HG02938 (cell line): Measurements from ENCODE around the gene APBA2.

Source experiments
- ATAC-seq: cut with Tn5 transposase; IDR thresholded peaks from one replicate; pipeline ENCODE4 v1.9.1; 2021; ENCODE audit warnings: mild to moderate bottlenecking, moderate library complexity; ENCODE audit not compliant: unreplicated experiment

The APBA2 gene

GRCh38 chr15:29072444-29072843, 186.7 kb downstream of the APBA2 start:
- no peak for ATAC-seq

GRCh38 chr15:29074045-29074444, 188.3 kb downstream of the APBA2 start:
- ATAC-seq: no peak

- ATAC-seq: no peak
Measured at GRCh38 chr15:29078541-29078940, 192.8 kb downstream of the APBA2 start.

GRCh38 chr15:29079479-29079878, 193.7 kb downstream of the APBA2 start:
- ATAC-seq: no peak

GRCh38 chr15:29081781-29082180, 196.0 kb downstream of the APBA2 start:
- no peak for ATAC-seq

GRCh38 chr15:29083161-29083560, 197.4 kb downstream of the APBA2 start:
- no peak for ATAC-seq

GRCh38 chr15:29083858-29084257, 198.1 kb downstream of the APBA2 start:
- no peak for ATAC-seq

GRCh38 chr15:29086001-29086400, 200.2 kb downstream of the APBA2 start:
- no peak for ATAC-seq

GRCh38 chr15:29086891-29087290, 201.1 kb downstream of the APBA2 start:
- ATAC-seq: no peak

GRCh38 chr15:29087521-29088285, 201.9 kb downstream of the APBA2 start:
- no peak for ATAC-seq

- ATAC-seq: no peak
Measured at GRCh38 chr15:29088666-29089065, 202.9 kb downstream of the APBA2 start.

GRCh38 chr15:29089731-29090616, 204.2 kb downstream of the APBA2 start:
- ATAC-seq: no peak

- ATAC-seq: no peak
Measured at GRCh38 chr15:29090617-29091466, 205.1 kb downstream of the APBA2 start.

- ATAC-seq: no peak
Measured at GRCh38 chr15:29091666-29092065, 205.9 kb downstream of the APBA2 start.

- no peak for ATAC-seq
Measured at GRCh38 chr15:29092376-29093064, 206.7 kb downstream of the APBA2 start.

- ATAC-seq: no peak
Measured at GRCh38 chr15:29093065-29093435, 207.3 kb downstream of the APBA2 start.

- ATAC-seq: no peak
Measured at GRCh38 chr15:29093696-29094343, 208.0 kb downstream of the APBA2 start.

- ATAC-seq: no peak
Measured at GRCh38 chr15:29094711-29095110, 208.9 kb downstream of the APBA2 start.

GRCh38 chr15:29095746-29096145, 210.0 kb downstream of the APBA2 start:
- ATAC-seq: no peak

- ATAC-seq: no peak
Measured at GRCh38 chr15:29097168-29097567, 211.4 kb downstream of the APBA2 start.
